ENCODE data around the gene VAV1. TPM values are rescaled to one million over a fixed set of nuclear protein-coding genes. Genes with fewer than 3 reads are reported as not detected.

VAV1 gene
- total and polyA plus RNA-seq, 2 of the 13 experiments (the other 11 are each of a cell fraction or from before 2014, with no cell fraction given): not detected

- TF ChIP-seq NPAS2 (CRISPR knock-in tag; IDR thresholded peaks at IDR 0.05; ENCODE audit: borderline replicate concordance): no peak
- TF ChIP-seq ARID2 (CRISPR knock-in tag; IDR thresholded peaks at IDR 0.05; ENCODE audit: borderline replicate concordance): no peak
- no peak for TF ChIP-seq ZNF281 (CRISPR knock-in tag; IDR thresholded peaks at IDR 0.05; ENCODE audit: borderline replicate concordance)
- TF ChIP-seq ZNF484 (CRISPR knock-in tag; IDR thresholded peaks at IDR 0.05; ENCODE audit: borderline replicate concordance, low read depth): no peak
- no peak for TF ChIP-seq HINFP (CRISPR knock-in tag; IDR thresholded peaks at IDR 0.05; ENCODE audit: low read depth)
- TF ChIP-seq ZNF775 (CRISPR knock-in tag; IDR thresholded peaks at IDR 0.05; ENCODE audit: borderline replicate concordance): no peak
- TF ChIP-seq POLR2AphosphoS5 (IDR thresholded peaks at IDR 0.05; ENCODE audit: low read depth, low read length): no peak; the same call in 1 of the 2 replicates
- peak; percentile 82 for TF ChIP-seq CHD4 (IDR thresholded peaks at IDR 0.05; ENCODE audit: borderline replicate concordance, low read length)
- 0 out of 2 replicates have a peak, but pooled peaks have one; percentile 22 for TF ChIP-seq ARNTL (CRISPR knock-in tag; IDR thresholded peaks at IDR 0.05)
- no peak for TF ChIP-seq RFXAP (CRISPR knock-in tag; IDR thresholded peaks at IDR 0.05; ENCODE audit: borderline replicate concordance)
- TF ChIP-seq REXO4 (CRISPR knock-in tag; IDR thresholded peaks at IDR 0.05; ENCODE audit: borderline replicate concordance): no peak
- TF ChIP-seq ZNF24 (IDR thresholded peaks at IDR 0.05): no peak
- TF ChIP-seq ZNF205 (CRISPR knock-in tag; IDR thresholded peaks at IDR 0.05): peak; percentile 73; the same call in 1 of the 2 replicates
- TF ChIP-seq ZNF232 (CRISPR knock-in tag; IDR thresholded peaks at IDR 0.05; ENCODE audit: borderline replicate concordance): peak; percentile 52; the same call in 1 of the 2 replicates
- TF ChIP-seq ZNF691 (CRISPR knock-in tag; IDR thresholded peaks at IDR 0.05; ENCODE audit: borderline replicate concordance, low read depth): no peak
- TF ChIP-seq ZNF430 (CRISPR knock-in tag; IDR thresholded peaks at IDR 0.05): no peak
- no peak; the same call in 1 of the 2 replicates for TF ChIP-seq NFYB (CRISPR knock-in tag; IDR thresholded peaks at IDR 0.05)
- peak; percentile 65; the same call in 1 of the 2 replicates for TF ChIP-seq ZNF800 (CRISPR knock-in tag; IDR thresholded peaks at IDR 0.05)
- TF ChIP-seq ZKSCAN1 (IDR thresholded peaks at IDR 0.05; ENCODE audit: low read length): no peak
- TF ChIP-seq KLF12 (CRISPR knock-in tag; IDR thresholded peaks at IDR 0.05; ENCODE audit: borderline replicate concordance): peak; percentile 34; the same call in 1 of the 2 replicates
- TF ChIP-seq CHD2 (IDR thresholded peaks at IDR 0.05; ENCODE audit: low read depth, low read length): no peak
- no peak for TF ChIP-seq FLYWCH1 (CRISPR knock-in tag; IDR thresholded peaks at IDR 0.05)
- no peak for TF ChIP-seq RFX1 (IDR thresholded peaks at IDR 0.05)
Measured at GRCh38 chr19:6737873-6738786, 34.4 kb upstream of the VAV1 start (continued).
